ENCODE measurements around the gene SLC2A3.
"Not testable (repeated sequence)": the region's sequence is repeated elsewhere in the genome, so short reads cannot be mapped to it uniquely, and the experiment has no call there.

Gene SLC2A3

GRCh38 chr12:7915661-7916403, 20.2 kb downstream of the SLC2A3 start:
- DNase-seq, result no peak

- DNase-seq, result not testable (repeated sequence)
These were observed 25.9 kb downstream of the SLC2A3 start for GRCh38 chr12:7910106-7910505.

- no peak for DNase-seq
These were observed 29.0 kb downstream of the SLC2A3 start for GRCh38 chr12:7907009-7907408.

- not testable (repeated sequence) for DNase-seq
These were observed 29.7 kb downstream of the SLC2A3 start for GRCh38 chr12:7906303-7906702.

- DNase-seq, result not testable (repeated sequence)
These were observed 30.3 kb downstream of the SLC2A3 start for GRCh38 chr12:7905600-7906125.

- no peak for DNase-seq
These were observed 30.9 kb downstream of the SLC2A3 start for GRCh38 chr12:7905071-7905470.

- DNase-seq, result not testable (repeated sequence)
These were observed 33.6 kb downstream of the SLC2A3 start for GRCh38 chr12:7902416-7902815.

- no peak for DNase-seq
These were observed 36.2 kb downstream of the SLC2A3 start for GRCh38 chr12:7899755-7900154.

GRCh38 chr12:7896726-7897125, 39.3 kb downstream of the SLC2A3 start:
- not testable (repeated sequence) for DNase-seq

- DNase-seq, result no peak
These were observed 43.6 kb downstream of the SLC2A3 start for GRCh38 chr12:7892186-7892980.

GRCh38 chr12:7884689-7885088, 51.3 kb downstream of the SLC2A3 start:
- no peak for DNase-seq

GRCh38 chr12:7881736-7882120, 54.3 kb downstream of the SLC2A3 start:
- not testable (repeated sequence) for DNase-seq

GRCh38 chr12:7880952-7881735, 54.8 kb downstream of the SLC2A3 start:
- not testable (repeated sequence) for DNase-seq

- no peak for DNase-seq
These were observed 56.7 kb downstream of the SLC2A3 start for GRCh38 chr12:7879246-7879645.

- no peak for DNase-seq
These were observed 58.6 kb downstream of the SLC2A3 start for GRCh38 chr12:7877420-7877819.

GRCh38 chr12:7872566-7873319, 63.2 kb downstream of the SLC2A3 start, which contains the start of gene SLC2A14:
TSS of gene SLC2A14 (minus strand) at chr12:7872915. CDS start at chr12:7869880, 3,035 bp downstream.
- no peak for DNase-seq

GRCh38 chr12:7870335-7870734, 65.7 kb downstream of the SLC2A3 start:
- no peak for DNase-seq
